SJSA1 (cell line): ENCODE measurements around the gene E2F8. TPM values are rescaled to one million over a fixed set of nuclear protein-coding genes. Genes with fewer than 3 reads are reported as not detected.

ENCODE experiments used
- DNase-seq, 2 experiments: peaks; one replicate each; pipeline ENCODE4 v3.0.0-alpha.2; 2015 to 2020; ENCODE audit warnings: low spot score in 2 of 2, low read depth in 1 of 2
- H3K27ac ChIP-seq: fragments of 250-450 bp; sonication (Bioruptor Pico); 2 replicates; pipeline ENCODE4 v1.5.1; 2020; ENCODE audit warnings: mild to moderate bottlenecking, moderate library complexity
- H3K27me3 ChIP-seq: fragments of 250-450 bp; sonication (Bioruptor Pico); replicated peaks from 2 replicates; pipeline ENCODE4 v1.5.1; 2020; ENCODE audit warnings: mild to moderate bottlenecking, moderate library complexity
- H3K36me3 ChIP-seq: fragments of 250-450 bp; sonication (Bioruptor Pico); 2 replicates; pipeline ENCODE4 v1.5.1; 2020; ENCODE audit warnings: mild to moderate bottlenecking
- H3K4me1 ChIP-seq: fragments of 250-450 bp; sonication (Bioruptor Pico); replicated peaks from 2 replicates; pipeline ENCODE4 v1.6.1; 2021; ENCODE audit warnings: mild to moderate bottlenecking
- H3K4me3 ChIP-seq: fragments of 250-450 bp; sonication (Bioruptor Pico); 2 replicates; pipeline ENCODE4 v1.5.1; 2020; ENCODE audit warnings: mild to moderate bottlenecking
- H3K9me3 ChIP-seq: fragments of 250-450 bp; sonication (Bioruptor Pico); replicated peaks from 2 replicates; pipeline ENCODE4 v1.5.1; 2020; ENCODE audit warnings: mild to moderate bottlenecking
- total RNA-seq: library from RNA; depleted of rRNA; stranded (reverse); fragments of >200 nt; shearing (Covaris generic); gene quantifications from 2 replicates; pipeline ENCODE4 v1.2.3, GENCODE V29; 2014

E2F8 gene
- total RNA-seq, 1 experiment from 2014 or later: 8.8 TPM

GRCh38 chr11:19199048-19199447, 41.7 kb downstream of the E2F8 start:
- no peaks in the 10 kb centered on the region for H3K4me1 ChIP-seq
- DNase-seq: no peak
- H3K27me3 ChIP-seq: no peaks in the 10 kb centered on the region
- no peak overlapping the region for H3K4me3 ChIP-seq
- no peak overlapping the region for H3K27ac ChIP-seq
- no peaks in the 10 kb centered on the region for H3K36me3 ChIP-seq
- no peaks in the 10 kb centered on the region for H3K9me3 ChIP-seq

- Histone ChIP-seq H3K27ac (no peak overlapping the region), H3K4me3 (no peak overlapping the region), H3K27me3 (no peaks in the 10 kb centered on the region), H3K4me1 (no peaks in the 10 kb centered on the region), H3K36me3 (no peaks in the 10 kb centered on the region), H3K9me3 (no peaks in the 10 kb centered on the region)
- DNase-seq: no peak
These were observed 44.3 kb downstream of the E2F8 start for GRCh38 chr11:19196432-19196831.

GRCh38 chr11:19194620-19195308, 46.0 kb downstream of the E2F8 start:
- Histone ChIP-seq H3K4me1 (no peaks in the 10 kb centered on the region), H3K27me3 (no peaks in the 10 kb centered on the region), H3K4me3 (no peak overlapping the region), H3K36me3 (no peaks in the 10 kb centered on the region), H3K9me3 (no peaks in the 10 kb centered on the region), H3K27ac (no peak overlapping the region)
- no peak for DNase-seq

GRCh38 chr11:19193916-19194315, 46.8 kb downstream of the E2F8 start:
- no peak for DNase-seq
- H3K36me3 ChIP-seq: no peaks in the 10 kb centered on the region
- H3K27me3 ChIP-seq: no peaks in the 10 kb centered on the region
- no peak overlapping the region for H3K4me3 ChIP-seq
- H3K4me1 ChIP-seq: no peaks in the 10 kb centered on the region
- H3K27ac ChIP-seq: no peak overlapping the region
- H3K9me3 ChIP-seq: no peaks in the 10 kb centered on the region

GRCh38 chr11:19191530-19192169, 49.1 kb downstream of the E2F8 start:
- DNase-seq: no peak
- Histone ChIP-seq H3K36me3 (no peaks in the 10 kb centered on the region), H3K4me1 (no peaks in the 10 kb centered on the region), H3K27me3 (no peaks in the 10 kb centered on the region), H3K27ac (no peak overlapping the region), H3K4me3 (no peak overlapping the region), H3K9me3 (no peaks in the 10 kb centered on the region)

- no peak overlapping the region for H3K4me3 ChIP-seq
- no peaks in the 10 kb centered on the region for H3K4me1 ChIP-seq
- H3K9me3 ChIP-seq: no peaks in the 10 kb centered on the region
- no peaks in the 10 kb centered on the region for H3K27me3 ChIP-seq
- no peaks in the 10 kb centered on the region for H3K36me3 ChIP-seq
- DNase-seq: no peak
- H3K27ac ChIP-seq: no peak overlapping the region
These were observed 52.9 kb downstream of the E2F8 start for GRCh38 chr11:19187833-19188258.

- Histone ChIP-seq H3K4me1 (no peaks in the 10 kb centered on the region), H3K36me3 (no peaks in the 10 kb centered on the region), H3K9me3 (no peaks in the 10 kb centered on the region), H3K27ac (no peak overlapping the region), H3K4me3 (no peak overlapping the region), H3K27me3 (no peaks in the 10 kb centered on the region)
- no peak for DNase-seq
These were observed 53.5 kb downstream of the E2F8 start for GRCh38 chr11:19187114-19187832.

GRCh38 chr11:19185516-19186052, 55.2 kb downstream of the E2F8 start:
- H3K4me1 ChIP-seq: no peaks in the 10 kb centered on the region
- H3K27me3 ChIP-seq: no peaks in the 10 kb centered on the region
- H3K27ac ChIP-seq: no peak overlapping the region
- H3K9me3 ChIP-seq: no peaks in the 10 kb centered on the region
- H3K4me3 ChIP-seq: no peak overlapping the region
- H3K36me3 ChIP-seq: no peaks in the 10 kb centered on the region
- no peak for DNase-seq

- no peak overlapping the region for H3K4me3 ChIP-seq
- no peak overlapping the region for H3K27ac ChIP-seq
- DNase-seq: no peak
- no peaks in the 10 kb centered on the region for H3K4me1 ChIP-seq
- H3K27me3 ChIP-seq: no peaks in the 10 kb centered on the region
- no peaks in the 10 kb centered on the region for H3K36me3 ChIP-seq
- H3K9me3 ChIP-seq: no peaks in the 10 kb centered on the region
These were observed 55.7 kb downstream of the E2F8 start for GRCh38 chr11:19185036-19185435.

GRCh38 chr11:19183646-19184045, 57.1 kb downstream of the E2F8 start:
- Histone ChIP-seq H3K27me3 (no peaks in the 10 kb centered on the region), H3K27ac (no peak overlapping the region), H3K36me3 (no peaks in the 10 kb centered on the region), H3K9me3 (no peaks in the 10 kb centered on the region), H3K4me1 (no peaks in the 10 kb centered on the region), H3K4me3 (no peak overlapping the region)
- no peak for DNase-seq

GRCh38 chr11:19181531-19182261, 59.0 kb downstream of the E2F8 start:
- H3K4me3 ChIP-seq: no peak overlapping the region
- no peak overlapping the region for H3K27ac ChIP-seq
- no peaks in the 10 kb centered on the region for H3K36me3 ChIP-seq
- H3K9me3 ChIP-seq: no peaks in the 10 kb centered on the region
- H3K4me1 ChIP-seq: no peaks in the 10 kb centered on the region
- DNase-seq: no peak
- no peaks in the 10 kb centered on the region for H3K27me3 ChIP-seq

GRCh38 chr11:19176629-19177186, 64.0 kb downstream of the E2F8 start:
- no peaks in the 10 kb centered on the region for H3K36me3 ChIP-seq
- no peak overlapping the region for H3K27ac ChIP-seq
- no peaks in the 10 kb centered on the region for H3K27me3 ChIP-seq
- no peaks in the 10 kb centered on the region for H3K9me3 ChIP-seq
- H3K4me3 ChIP-seq: no peak overlapping the region
- H3K4me1 ChIP-seq: no peaks in the 10 kb centered on the region
- no peak for DNase-seq
